Measurements from ENCODE around the gene LCN12.

- no peak; the same call in 1 of the 2 replicates for TF ChIP-seq EP300 (IDR thresholded peaks at IDR 0.05; ENCODE audit: borderline replicate concordance)
- TF ChIP-seq MAX (IDR thresholded peaks at IDR 0.05): no peak; the same call in 1 of the 2 replicates
- TF ChIP-seq TAF1 (IDR thresholded peaks at IDR 0.05; ENCODE audit: low read depth): no peak
- TF ChIP-seq TEAD4 (IDR thresholded peaks at IDR 0.05): no peak
- TF ChIP-seq CREB1 (IDR thresholded peaks at IDR 0.05; ENCODE audit: low read depth): no peak
- TF ChIP-seq TCF12 (IDR thresholded peaks at IDR 0.05; ENCODE audit: low read depth): peak; percentile 34; the same call in 1 of the 2 replicates
- peak; percentile 46; the same call in 1 of the 2 replicates for TF ChIP-seq NFIC (IDR thresholded peaks at IDR 0.05)
- TF ChIP-seq RAD21 (IDR thresholded peaks at IDR 0.05; ENCODE audit: low read depth): no peak
- TF ChIP-seq REST (IDR thresholded peaks at IDR 0.05; ENCODE audit: low read depth): no peak
- TF ChIP-seq ZBTB7A (IDR thresholded peaks at IDR 0.05; ENCODE audit: low read depth): no peak
- no peak for TF ChIP-seq FOXM1 (IDR thresholded peaks at IDR 0.05; ENCODE audit: borderline replicate concordance, low read depth)
- TF ChIP-seq YY1 (IDR thresholded peaks at IDR 0.05; ENCODE audit: low read depth): no peak
- TF ChIP-seq EGR1 (IDR thresholded peaks at IDR 0.05): no peak
- TF ChIP-seq CEBPB (IDR thresholded peaks at IDR 0.05): no peak
Observed at GRCh38 chr9:136990242-136990911, 38.3 kb downstream of the LCN12 start.

Data from Ishikawa (cell line).